Right atrium auricular region (tissue), 2 donors: ENCODE results near the gene HSPB2. TPM values are rescaled to one million over a fixed set of nuclear protein-coding genes. Genes with fewer than 3 reads are reported as not detected.

ENCODE experiments used
- DNase-seq: peaks from one replicate; pipeline ENCODE4 v3.0.0-alpha.2; 2019; ENCODE audit warnings: low spot score
- H3K27ac ChIP-seq, 2 donors: fragments of 200-600 bp; sonication (generic); 1 replicate in 1 of 2; 2 replicates in 1 of 2; pipeline ENCODE4 v1.5.1; 2016 to 2019
- H3K27me3 ChIP-seq, 2 donors: fragments of 200-600 bp; sonication (generic); one replicate each; pipeline versions ENCODE4 v1.5.1 to v1.6.0; 2017 to 2019
- H3K36me3 ChIP-seq: fragments of 200-600 bp; sonication (generic); one replicate; pipeline ENCODE4 v1.5.1; 2016
- H3K4me1 ChIP-seq, 2 donors: fragments of 200-600 bp; sonication (generic); one replicate each; pipeline versions ENCODE4 v1.5.1 to v1.6.0; 2017 to 2019
- H3K4me3 ChIP-seq, 2 donors: fragments of 200-600 bp; sonication (generic); 1 replicate in 1 of 2; 2 replicates in 1 of 2; pipeline ENCODE4 v1.5.1; 2017 to 2019; ENCODE audit warnings: mild to moderate bottlenecking in 1 of 2, moderate library complexity in 1 of 2
- H3K9me3 ChIP-seq, 2 donors: fragments of 200-600 bp; sonication (generic); one replicate each; pipeline ENCODE4 v1.5.1; 2019
- CTCF ChIP-seq, 2 donors: fragments of 200-600 bp; sonication (generic); IDR thresholded peaks; one replicate each; pipeline ENCODE4 v1.5.1; 2019; ENCODE audit warnings: antibody characterized with exemption in 2 of 2
- total RNA-seq, 2 donors: library from RNA; depleted of rRNA; stranded (reverse); fragments of >200 nt; gene quantifications; one replicate each; pipeline ENCODE4 v1.1.0, GENCODE V29; 2016

HSPB2 gene
- total RNA-seq, 2 donors from 2014 or later = 5.5 to 13.0 TPM

- Histone ChIP-seq H3K4me3 (no peak overlapping the region), H3K4me1 (peaks cover 0 to 23% of the 10 kb centered on the region in 2 donors), H3K27ac (peak overlapping the region in 1 of 2 donors; percentile 4), H3K36me3 (no peaks in the 10 kb centered on the region), H3K27me3 (no peaks in the 10 kb centered on the region), H3K9me3 (no peaks in the 10 kb centered on the region)
- no peak for TF ChIP-seq CTCF (IDR thresholded peaks at IDR 0.05)
- peak; percentile 50 for DNase-seq
Measured at GRCh38 chr11:111947143-111947542, 34.6 kb downstream of the HSPB2 start.

DNA sequence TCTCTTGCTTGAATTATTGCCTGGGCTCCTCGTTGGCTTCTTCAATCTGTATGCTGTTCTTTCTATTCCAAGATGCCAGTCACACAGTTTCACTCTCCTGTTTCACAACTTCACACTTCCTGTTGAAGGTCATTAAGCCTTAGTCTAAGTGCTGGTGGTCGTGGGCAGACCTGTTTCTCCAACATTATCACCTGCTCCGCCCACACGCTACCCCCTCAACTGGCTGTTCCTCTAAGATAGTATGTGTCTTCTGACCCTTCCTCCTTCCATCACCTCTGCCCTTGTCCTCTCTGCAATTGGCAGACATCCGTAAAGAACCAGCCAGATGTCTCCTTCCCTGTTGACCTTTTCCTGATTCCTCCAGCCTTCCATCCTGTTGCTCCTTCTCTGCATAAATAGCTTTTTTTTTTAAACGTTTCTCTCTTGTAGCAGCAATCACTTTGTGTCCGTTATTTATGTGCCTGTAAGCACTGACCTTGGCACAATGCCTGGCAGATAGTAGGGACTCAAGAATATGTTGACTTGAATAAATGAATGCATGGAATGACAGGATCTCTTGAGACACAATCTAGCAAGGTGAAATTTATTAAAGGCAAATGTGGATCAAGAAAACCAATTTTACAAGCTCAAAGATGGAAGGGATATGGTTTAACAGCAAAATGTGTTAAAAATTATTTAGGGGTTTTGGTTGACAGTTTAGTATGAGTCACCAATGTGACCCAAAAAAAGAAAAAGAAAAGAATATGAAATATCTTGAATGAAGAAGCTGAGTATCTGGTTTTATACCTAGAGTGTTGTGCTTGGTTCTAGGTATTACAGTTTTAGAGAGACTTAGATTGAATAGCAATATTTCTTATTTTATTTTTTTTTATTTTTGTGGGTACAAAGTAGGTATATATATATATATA is 37.2 kb downstream of the HSPB2 start:
- Histone ChIP-seq H3K27me3 (no peaks in the 10 kb centered on the region), H3K36me3 (no peaks in the 10 kb centered on the region), H3K4me3 (no peak overlapping the region), H3K27ac (peak overlapping the region in 1 of 2 donors; percentile 43), H3K9me3 (no peaks in the 10 kb centered on the region), H3K4me1 (peaks cover 0 to 12% of the 10 kb centered on the region in 2 donors)
- DNase-seq = peak; percentile 55
- no peak for TF ChIP-seq CTCF (IDR thresholded peaks at IDR 0.05)

GRCh38 chr11:111951565-111951964 is 39.0 kb downstream of the HSPB2 start:
- TF ChIP-seq CTCF (IDR thresholded peaks at IDR 0.05) = no peak
- H3K9me3 ChIP-seq = no peaks in the 10 kb centered on the region
- H3K27me3 ChIP-seq = no peaks in the 10 kb centered on the region
- no peak overlapping the region for H3K27ac ChIP-seq
- peaks cover 0 to 8% of the 10 kb centered on the region in 2 donors for H3K4me1 ChIP-seq
- H3K36me3 ChIP-seq = no peaks in the 10 kb centered on the region
- DNase-seq = no peak
- H3K4me3 ChIP-seq = no peak overlapping the region

DNA sequence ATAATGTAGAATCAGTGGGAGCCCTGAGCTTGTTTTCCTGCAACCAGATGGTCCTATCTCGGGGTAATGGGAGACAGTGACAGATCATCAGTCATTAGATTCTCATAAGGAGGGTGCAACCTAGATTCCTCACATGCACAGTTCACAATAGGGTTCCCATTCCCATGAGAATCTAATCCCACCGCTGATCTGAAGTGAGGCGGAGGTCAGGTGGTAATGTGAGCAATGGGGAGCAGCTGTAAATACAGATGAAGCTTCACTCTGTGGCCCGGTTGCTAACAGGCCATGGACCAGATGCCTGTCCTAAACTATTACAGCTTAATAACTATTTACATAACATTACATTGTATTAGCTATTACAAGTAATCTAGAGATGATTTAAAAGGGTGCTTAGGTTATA is 41.6 kb downstream of the HSPB2 start:
- DNase-seq = peak; percentile 48
- Histone ChIP-seq H3K4me1 (peaks cover 0 to 7% of the 10 kb centered on the region in 2 donors), H3K27me3 (no peaks in the 10 kb centered on the region), H3K36me3 (no peaks in the 10 kb centered on the region), H3K4me3 (no peak overlapping the region), H3K27ac (no peak overlapping the region), H3K9me3 (no peaks in the 10 kb centered on the region)
- no peak for TF ChIP-seq CTCF (IDR thresholded peaks at IDR 0.05)

- DNase-seq = no peak
- no peak for TF ChIP-seq CTCF (IDR thresholded peaks at IDR 0.05)
- H3K27ac ChIP-seq = peak overlapping the region; percentile 42 to 57
Measured at GRCh38 chr11:111957663-111958444, 45.3 kb downstream of the HSPB2 start.

More at GRCh38 chr11:111957663-111958444, 45.3 kb downstream of the HSPB2 start:
- no peaks in the 10 kb centered on the region for H3K27me3 ChIP-seq
- H3K36me3 ChIP-seq = no peaks in the 10 kb centered on the region
- H3K4me1 ChIP-seq = peaks cover 0 to 7% of the 10 kb centered on the region in 2 donors
- no peak overlapping the region for H3K4me3 ChIP-seq
- H3K9me3 ChIP-seq = no peaks in the 10 kb centered on the region
